Transverse colon (tissue), 4 donors: ENCODE measurements around the gene NR4A3. TPM values are rescaled to one million over a fixed set of nuclear protein-coding genes. Genes with fewer than 3 reads are reported as not detected.
A peak's percentile ranks its signal among the peaks of the same experiment; 100 is the strongest.

Source experiments
- DNase-seq: peaks from one replicate; pipeline ENCODE4 v3.0.0-alpha.2; 2019
- H3K27ac ChIP-seq, 4 donors: fragments of 200-600 bp; sonication (generic); 2 replicates each; pipeline ENCODE4 v1.5.1; 2016 to 2018; ENCODE audit warnings: inconsistent platforms in 4 of 4
- H3K27me3 ChIP-seq: fragments of 200-600 bp; sonication (generic); 2 replicates; pipeline ENCODE4 v1.5.1; 2017; ENCODE audit warnings: inconsistent platforms
- H3K36me3 ChIP-seq, 4 donors: fragments of 200-600 bp; sonication (generic); 2 replicates each; pipeline ENCODE4 v1.5.1; 2017 to 2019; ENCODE audit warnings: inconsistent platforms in 4 of 4
- H3K4me1 ChIP-seq, 4 donors: fragments of 200-600 bp; sonication (generic); 2 replicates each; pipeline ENCODE4 v1.5.1; 2017 to 2020; ENCODE audit warnings: inconsistent platforms in 4 of 4
- H3K4me3 ChIP-seq, 4 donors: fragments of 200-600 bp; sonication (generic); 1 replicate in 1 of 4; 2 replicates in 3 of 4; pipeline versions ENCODE4 v1.5.1 to v1.6.1; 2017 to 2019; ENCODE audit warnings: inconsistent platforms in 4 of 4
- H3K9me3 ChIP-seq, 2 donors: fragments of 200-600 bp; sonication (generic); 2 replicates each; pipeline ENCODE4 v1.5.1; 2017 to 2019; ENCODE audit warnings: inconsistent platforms in 2 of 2
- EP300 ChIP-seq: sonication (generic); formaldehyde crosslinking; IDR thresholded peaks from one replicate; pipeline ENCODE4 v1.6.1; 2017; ENCODE audit warnings: antibody characterized with exemption, low read depth
- POLR2A ChIP-seq: fragments of 450-650 bp; IDR thresholded peaks from one replicate; pipeline ENCODE4 v1.6.1; 2016; ENCODE audit warnings: antibody characterized with exemption, mild to moderate bottlenecking, moderate library complexity
- POLR2AphosphoS5 ChIP-seq, 3 donors: sonication (generic); formaldehyde crosslinking; IDR thresholded peaks; one replicate each; pipeline ENCODE4 v1.6.1; 2016; ENCODE audit warnings: antibody characterized with exemption in 3 of 3
- WGBS, 2 donors: methylation state at CpG; one replicate each; pipeline ENCODE4 v1.1.5; 2018; ENCODE audit warnings: low coverage in 1 of 2; 5-methylcytosine and 5-hydroxymethylcytosine counted together
- in situ Hi-C, 4 donors: fragments of 200-750 bp; cut with MboI; loops; one replicate each; pipeline versions ENCODE4 v1.15.0 to v1.15.1; 2017; ENCODE audit warnings: low sequenced_read_pairs in 3 of 4, low pct_ligation_motif_present in 1 of 4, low pct_unique_long_range_greater_than_20kb in 1 of 4
- intact Hi-C: fragments of 100-400 bp; cut with DNase I; formaldehyde crosslinking; loops from one replicate; pipeline ENCODE4 v1.15.1; 2023; ENCODE audit warnings: low total_unique reads
- total RNA-seq, 4 donors: library from RNA; depleted of rRNA; stranded (reverse); fragments of >200 nt; gene quantifications; one replicate each; pipeline ENCODE4 v1.1.0, GENCODE V29; 2016
- TF ChIP-seq, protein P1 (sequence below), 5 experiments: fragments of 200-600 bp in 3 of 5; fragments of 450-650 bp in 2 of 5; sonication (generic) in 3 of 5; IDR thresholded peaks; 1 replicate in 2 of 5; 2 replicates in 3 of 5; pipeline ENCODE4 v1.5.1; 2016 to 2017; ENCODE audit warnings: antibody characterized with exemption in 5 of 5, inconsistent platforms in 3 of 5, mild to moderate bottlenecking in 2 of 5, moderate library complexity in 1 of 5

The NR4A3 gene
- 1 to 10 TPM in 2 of 4 donors, under 1 TPM in 2; 0.48 to 3.4 (median 1.3) TPM for total RNA-seq

DNA sequence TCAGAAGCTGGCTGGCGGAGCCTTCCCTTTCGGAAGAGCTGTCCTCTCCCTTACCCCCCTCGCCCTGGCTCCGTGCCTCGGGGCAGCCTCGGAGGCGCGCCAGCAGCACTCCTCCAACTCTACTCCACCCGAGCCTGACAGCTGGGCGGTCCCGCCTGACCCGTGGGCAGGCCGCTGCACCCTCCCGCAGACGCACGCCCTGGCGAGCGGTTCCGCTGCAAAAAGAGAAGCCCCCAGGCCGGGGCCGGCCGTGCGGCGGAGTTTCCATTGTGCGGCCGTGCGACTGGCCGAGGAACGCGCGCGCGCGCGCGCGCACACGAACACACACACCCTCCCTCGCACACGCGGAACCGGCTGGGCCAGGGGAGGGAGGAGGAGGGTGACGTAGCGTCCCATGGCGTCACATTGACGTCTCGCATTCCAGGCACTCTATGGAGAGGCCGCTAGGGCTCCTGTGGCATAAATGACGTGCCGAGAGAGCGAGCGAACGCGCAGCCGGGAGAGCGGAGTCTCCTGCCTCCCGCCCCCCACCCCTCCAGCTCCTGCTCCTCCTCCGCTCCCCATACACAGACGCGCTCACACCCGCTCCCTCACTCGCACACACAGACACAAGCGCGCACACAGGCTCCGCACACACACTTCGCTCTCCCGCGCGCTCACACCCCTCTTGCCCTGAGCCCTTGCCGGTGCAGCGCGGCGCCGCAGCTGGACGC, at the start of gene NR4A3:
Gene NR4A3 (plus strand): TSS at position 490 of the 713 bp plus-strand sequence. CDS start 6,158 bp downstream, outside the sequence.
- WGBS, 2 donors, result 1% methylated on average over 64 of the region's 75 CpGs; no CpG with 5 or more reads in 1 of the 2 donors
- TF ChIP-seq POLR2AphosphoS5 (IDR thresholded peaks at IDR 0.05) (peak; percentile 91 to 96 (median 96)), EP300 (peak; percentile 95), POLR2A (peak; percentile 84)
- TF ChIP-seq, protein P1, sequence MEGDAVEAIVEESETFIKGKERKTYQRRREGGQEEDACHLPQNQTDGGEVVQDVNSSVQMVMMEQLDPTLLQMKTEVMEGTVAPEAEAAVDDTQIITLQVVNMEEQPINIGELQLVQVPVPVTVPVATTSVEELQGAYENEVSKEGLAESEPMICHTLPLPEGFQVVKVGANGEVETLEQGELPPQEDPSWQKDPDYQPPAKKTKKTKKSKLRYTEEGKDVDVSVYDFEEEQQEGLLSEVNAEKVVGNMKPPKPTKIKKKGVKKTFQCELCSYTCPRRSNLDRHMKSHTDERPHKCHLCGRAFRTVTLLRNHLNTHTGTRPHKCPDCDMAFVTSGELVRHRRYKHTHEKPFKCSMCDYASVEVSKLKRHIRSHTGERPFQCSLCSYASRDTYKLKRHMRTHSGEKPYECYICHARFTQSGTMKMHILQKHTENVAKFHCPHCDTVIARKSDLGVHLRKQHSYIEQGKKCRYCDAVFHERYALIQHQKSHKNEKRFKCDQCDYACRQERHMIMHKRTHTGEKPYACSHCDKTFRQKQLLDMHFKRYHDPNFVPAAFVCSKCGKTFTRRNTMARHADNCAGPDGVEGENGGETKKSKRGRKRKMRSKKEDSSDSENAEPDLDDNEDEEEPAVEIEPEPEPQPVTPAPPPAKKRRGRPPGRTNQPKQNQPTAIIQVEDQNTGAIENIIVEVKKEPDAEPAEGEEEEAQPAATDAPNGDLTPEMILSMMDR (IDR thresholded peaks at IDR 0.05), result peak; percentile 31 to 72 (median 32)
- Histone ChIP-seq H3K4me1 (peaks cover 18 to 56% (median 50%) of the 10 kb centered on the region in 4 donors), H3K27ac (peak within 1 kb of the TSS; percentile 90 to 97 (median 94)), H3K36me3 (no peaks in the 10 kb centered on the region), H3K27me3 (peaks cover 45% of the 10 kb centered on the region), H3K4me3 (peak within 1 kb of the TSS; percentile 66 to 79 (median 72)), H3K9me3 (no peaks in the 10 kb centered on the region)
- intact Hi-C loops, result loop anchor here (5.0 kb wide), 1 partner anchor 86 kb away; the partner anchor contains the start of gene STX17
- in situ Hi-C loops, result loop anchor here in 3 of 4 donors (25.0 kb wide), 2 partner anchors 191 to 516 kb away; no protein-coding TSS in a partner anchor
- peak; percentile 95 for DNase-seq

DNA sequence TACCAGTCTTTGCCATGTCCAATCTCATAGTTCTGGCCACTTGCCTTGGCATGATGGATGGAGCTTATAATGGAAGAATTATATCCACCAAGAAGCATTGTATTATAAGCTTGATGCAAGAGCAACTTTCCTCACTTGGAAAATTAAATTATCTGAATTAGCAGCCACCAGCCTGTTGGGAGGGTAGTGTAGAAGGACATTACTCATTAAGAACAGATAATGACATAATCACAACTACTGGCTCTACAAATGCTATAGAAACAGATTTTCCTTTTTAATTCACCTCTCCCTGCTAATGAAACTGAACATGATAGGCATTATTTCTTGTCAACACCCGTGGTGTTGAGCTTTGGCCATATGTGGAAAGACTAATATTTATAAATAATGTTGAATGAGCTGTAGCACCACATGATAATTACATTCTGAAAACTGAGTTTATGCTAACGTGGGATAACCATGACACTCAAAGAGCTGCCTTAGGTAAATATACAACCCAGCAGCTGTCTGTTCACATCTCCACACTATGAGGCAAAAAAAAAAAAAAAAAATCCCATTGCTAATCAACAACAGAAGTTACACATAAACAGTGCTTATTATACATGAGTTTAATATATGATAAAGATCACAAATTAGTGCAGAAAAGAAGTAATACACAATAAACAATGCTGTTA, 48.1 kb upstream of the NR4A3 start:
- H3K27me3 ChIP-seq, result no peaks in the 10 kb centered on the region
- no peak for TF ChIP-seq POLR2AphosphoS5 (IDR thresholded peaks at IDR 0.05)
- no peak for TF ChIP-seq EP300
- TF ChIP-seq POLR2A, result no peak
- TF ChIP-seq, protein P1 (IDR thresholded peaks at IDR 0.05), result no peak
- 27 to 56% methylated on average over 2 of the region's 2 CpGs for WGBS, 2 donors
- no peaks in the 10 kb centered on the region for H3K36me3 ChIP-seq
- in situ Hi-C loops, result no loop called here
- intact Hi-C loops, result no loop called here
- no peak overlapping the region for H3K27ac ChIP-seq
- H3K9me3 ChIP-seq, result no peaks in the 10 kb centered on the region
- DNase-seq, result no peak
- H3K4me3 ChIP-seq, result no peak overlapping the region
- H3K4me1 ChIP-seq, result no peaks in the 10 kb centered on the region

DNA sequence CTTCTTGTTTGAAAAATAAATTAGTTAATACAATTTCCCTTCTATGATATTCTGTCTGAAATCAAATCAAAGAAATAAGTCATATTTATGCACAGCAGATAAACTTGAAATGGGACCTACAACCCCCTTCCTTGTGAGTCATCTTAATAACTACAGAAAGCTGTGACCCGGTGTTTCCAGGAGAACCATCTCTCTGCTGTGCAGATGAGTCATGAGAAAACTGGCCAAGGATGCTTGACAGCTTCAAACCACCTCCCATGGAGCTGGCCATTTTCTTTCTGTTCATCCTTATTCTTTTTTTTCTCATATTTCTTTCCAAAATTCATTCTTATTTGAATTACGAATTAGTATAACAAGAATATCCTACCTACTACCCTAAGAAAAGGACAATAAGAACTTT, 43.4 kb upstream of the NR4A3 start:
- no peaks in the 10 kb centered on the region for H3K4me1 ChIP-seq
- no peak overlapping the region for H3K4me3 ChIP-seq
- WGBS, 2 donors, result 67 to 81% methylated on average over 2 of the region's 2 CpGs
- no peaks in the 10 kb centered on the region for H3K27me3 ChIP-seq
- no peak for TF ChIP-seq POLR2A
- TF ChIP-seq POLR2AphosphoS5 (IDR thresholded peaks at IDR 0.05), result no peak
- TF ChIP-seq, protein P1 (IDR thresholded peaks at IDR 0.05), result no peak
- TF ChIP-seq EP300, result no peak
- H3K36me3 ChIP-seq, result no peaks in the 10 kb centered on the region
- no peak overlapping the region for H3K27ac ChIP-seq
- intact Hi-C loops, result no loop called here
- no peak for DNase-seq
- in situ Hi-C loops, result no loop called here
- no peaks in the 10 kb centered on the region for H3K9me3 ChIP-seq

DNA sequence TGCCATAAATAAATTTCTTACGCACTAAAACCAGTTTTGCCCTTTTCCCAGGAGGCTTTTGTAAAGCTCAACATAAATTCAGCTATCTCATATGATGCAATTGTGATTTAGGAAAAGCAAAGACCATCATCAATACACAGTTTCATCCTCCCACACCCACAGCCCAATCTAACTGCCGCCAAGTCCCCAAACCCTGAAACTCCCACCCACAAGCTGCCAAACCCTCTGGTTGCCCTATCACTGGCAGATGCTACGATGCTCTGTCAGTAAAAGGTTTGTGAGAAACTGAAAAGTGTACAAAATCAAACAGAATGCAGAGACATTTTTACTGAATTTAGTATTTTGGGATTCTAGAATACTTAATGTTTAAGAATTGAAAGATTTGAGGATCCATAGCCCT, 42.8 kb upstream of the NR4A3 start:
- in situ Hi-C loops, result no loop called here
- intact Hi-C loops, result no loop called here
- H3K27me3 ChIP-seq, result no peaks in the 10 kb centered on the region
- H3K9me3 ChIP-seq, result no peaks in the 10 kb centered on the region
- no peak overlapping the region for H3K4me3 ChIP-seq
- H3K36me3 ChIP-seq, result no peaks in the 10 kb centered on the region
- H3K4me1 ChIP-seq, result no peaks in the 10 kb centered on the region
- TF ChIP-seq, protein P1 (IDR thresholded peaks at IDR 0.05), result no peak
- TF ChIP-seq EP300 (no peak), POLR2AphosphoS5 (IDR thresholded peaks at IDR 0.05) (no peak), POLR2A (no peak)
- H3K27ac ChIP-seq, result no peak overlapping the region
- no peak for DNase-seq
- WGBS, 2 donors, result 87 to 89% methylated on average over 3 of the region's 3 CpGs
